Fibroblast of lung (primary cell): ENCODE measurements around the gene SRGAP1. TPM values are rescaled to one million over a fixed set of nuclear protein-coding genes. Genes with fewer than 3 reads are reported as not detected.
"Not testable (repeated sequence)": the region's sequence is repeated elsewhere in the genome, so short reads cannot be mapped to it uniquely, and the experiment has no call there.

Experiments used
- DNase-seq, 2 donors: peaks; one replicate each; pipeline versions ENCODE4 v3.0.0 to v3.0.0-alpha.2; 2010; ENCODE audit warnings: low read depth in 2 of 2
- H2AFZ ChIP-seq: 2 replicates; pipeline ENCODE4 v1.5.1; 2012; ENCODE audit warnings: low read length, control low read depth, inconsistent platforms
- H3K27ac ChIP-seq: 2 replicates; pipeline ENCODE4 v1.5.1; 2011; ENCODE audit warnings: low read length, control low read depth; ENCODE audit not compliant: insufficient read depth
- H3K27me3 ChIP-seq: 2 replicates; pipeline ENCODE4 v1.5.1; 2011; ENCODE audit warnings: mild to moderate bottlenecking, low read length; ENCODE audit not compliant: control insufficient read depth, insufficient read depth
- H3K36me3 ChIP-seq: 2 replicates; pipeline ENCODE4 v1.5.1; 2011; ENCODE audit warnings: low read length; ENCODE audit not compliant: control insufficient read depth, insufficient read depth
- H3K4me1 ChIP-seq: 2 replicates; pipeline ENCODE4 v1.5.1; 2011; ENCODE audit warnings: low read length; ENCODE audit not compliant: control insufficient read depth, insufficient read depth; ENCODE audit errors: extremely low read depth
- H3K4me2 ChIP-seq: 2 replicates; pipeline ENCODE4 v1.5.1; 2011; ENCODE audit warnings: low read length, control low read depth; ENCODE audit not compliant: insufficient read depth; ENCODE audit errors: extremely low read depth
- H3K4me3 ChIP-seq, 4 experiments: fragments of 200-600 bp in 1 of 4; sonication (generic) in 1 of 4; replicated peaks in 1 of 4; 2 replicates each; pipeline ENCODE4 v1.5.1; 2011 to 2016; ENCODE audit warnings: low read length in 4 of 4, low read depth in 3 of 4, mild to moderate bottlenecking in 3 of 4, control low read depth in 2 of 4, inconsistent platforms in 1 of 4, mixed read lengths in 1 of 4; ENCODE audit not compliant: insufficient read depth in 1 of 4; ENCODE audit errors: control extremely low read depth in 1 of 4
- H3K79me2 ChIP-seq: 2 replicates; pipeline ENCODE4 v1.5.1; 2012; ENCODE audit warnings: mild to moderate bottlenecking, low read length, inconsistent platforms; ENCODE audit not compliant: control insufficient read depth, insufficient read depth
- H3K9ac ChIP-seq: 2 replicates; pipeline ENCODE4 v1.5.1; 2011; ENCODE audit warnings: mild to moderate bottlenecking, low read length, control low read depth; ENCODE audit not compliant: insufficient read depth
- H3K9me3 ChIP-seq: 2 replicates; pipeline ENCODE4 v1.5.1; 2012; ENCODE audit warnings: low read depth, low read length; ENCODE audit not compliant: control insufficient read depth, insufficient read depth
- H4K20me1 ChIP-seq: 2 replicates; pipeline ENCODE4 v1.5.1; 2011; ENCODE audit warnings: low read length; ENCODE audit not compliant: control insufficient read depth, insufficient read depth; ENCODE audit errors: extremely low read depth
- EZH2 ChIP-seq: IDR thresholded peaks from 2 replicates; pipeline ENCODE4 v1.5.1; 2012; ENCODE audit warnings: low read length, control low read depth, mild to moderate bottlenecking; ENCODE audit errors: missing control alignments
- polyA plus RNA-seq, 2 donors: library from polyadenylated mRNA; depleted of rRNA in 1 of 2; stranded (reverse) in 1 of 2; unstranded in 1 of 2; fragments of >200 nt; gene quantifications; 2 replicates each; pipeline ENCODE4 v1.2.1, GENCODE V29; 2011 to 2012; ENCODE audit warnings: missing spikeins in 1 of 2
- total RNA-seq: library from RNA; depleted of rRNA; stranded (reverse); fragments of >200 nt; gene quantifications from 2 replicates; pipeline ENCODE4 v1.2.1, GENCODE V29; 2014
- TF ChIP-seq, protein P1 (sequence below), 2 donors: IDR thresholded peaks in 1 of 2; conservative IDR thresholded peaks in 1 of 2; 1 replicate in 1 of 2; 2 replicates in 1 of 2; pipeline ENCODE4 v1.5.1; 2011 to 2012; ENCODE audit warnings: low read length in 2 of 2, control low read depth in 1 of 2, inconsistent platforms in 1 of 2, low read depth in 1 of 2, mild to moderate bottlenecking in 1 of 2

The SRGAP1 gene
- total and polyA plus RNA-seq, 2 donors (not counting 1 experiment from before 2014, with no cell fraction given): 18.9 to 30.2 TPM

DNA sequence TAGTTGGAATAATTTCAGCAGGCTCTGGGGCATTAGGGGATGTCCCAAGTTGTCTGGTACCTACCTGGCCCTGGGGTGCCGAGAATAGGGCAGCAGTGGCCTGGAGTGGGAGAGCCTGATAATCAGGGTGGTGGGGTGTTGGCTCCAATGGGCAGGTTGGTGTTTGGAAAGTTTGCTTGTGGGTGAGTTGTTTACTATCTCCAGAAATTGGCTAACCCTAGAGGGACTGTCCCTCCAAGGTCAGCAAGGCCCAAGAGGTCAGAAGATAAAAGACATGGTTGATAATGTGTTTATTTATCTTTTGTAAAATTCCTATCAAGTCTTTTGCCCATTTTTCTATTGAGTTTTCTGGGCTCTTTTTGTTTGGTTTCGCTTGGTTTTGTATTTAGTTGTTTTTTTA, 272.5 kb downstream of the SRGAP1 start:
- H3K9ac ChIP-seq: no peak overlapping the region
- H3K4me1 ChIP-seq: no peaks in the 10 kb centered on the region
- no peak overlapping the region for H3K27ac ChIP-seq
- H3K36me3 ChIP-seq: peaks cover 6% of the 10 kb centered on the region
- no peak for DNase-seq
- TF ChIP-seq, protein P1, sequence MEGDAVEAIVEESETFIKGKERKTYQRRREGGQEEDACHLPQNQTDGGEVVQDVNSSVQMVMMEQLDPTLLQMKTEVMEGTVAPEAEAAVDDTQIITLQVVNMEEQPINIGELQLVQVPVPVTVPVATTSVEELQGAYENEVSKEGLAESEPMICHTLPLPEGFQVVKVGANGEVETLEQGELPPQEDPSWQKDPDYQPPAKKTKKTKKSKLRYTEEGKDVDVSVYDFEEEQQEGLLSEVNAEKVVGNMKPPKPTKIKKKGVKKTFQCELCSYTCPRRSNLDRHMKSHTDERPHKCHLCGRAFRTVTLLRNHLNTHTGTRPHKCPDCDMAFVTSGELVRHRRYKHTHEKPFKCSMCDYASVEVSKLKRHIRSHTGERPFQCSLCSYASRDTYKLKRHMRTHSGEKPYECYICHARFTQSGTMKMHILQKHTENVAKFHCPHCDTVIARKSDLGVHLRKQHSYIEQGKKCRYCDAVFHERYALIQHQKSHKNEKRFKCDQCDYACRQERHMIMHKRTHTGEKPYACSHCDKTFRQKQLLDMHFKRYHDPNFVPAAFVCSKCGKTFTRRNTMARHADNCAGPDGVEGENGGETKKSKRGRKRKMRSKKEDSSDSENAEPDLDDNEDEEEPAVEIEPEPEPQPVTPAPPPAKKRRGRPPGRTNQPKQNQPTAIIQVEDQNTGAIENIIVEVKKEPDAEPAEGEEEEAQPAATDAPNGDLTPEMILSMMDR (conservative IDR thresholded peaks at IDR 0.05 in 1 of 2, IDR thresholded peaks at IDR 0.05 in 1 of 2; ENCODE audit: low read depth in 1 of 2, low read length in 2 of 2): no peak
- TF ChIP-seq EZH2: no peak
- no peaks in the 10 kb centered on the region for H3K27me3 ChIP-seq
- H3K4me2 ChIP-seq: no peak overlapping the region
- no peaks in the 10 kb centered on the region for H3K79me2 ChIP-seq
- no peak overlapping the region for H2AFZ ChIP-seq
- H3K9me3 ChIP-seq: no peaks in the 10 kb centered on the region
- no peak overlapping the region for H3K4me3 ChIP-seq
- H4K20me1 ChIP-seq: no peaks in the 10 kb centered on the region

DNA sequence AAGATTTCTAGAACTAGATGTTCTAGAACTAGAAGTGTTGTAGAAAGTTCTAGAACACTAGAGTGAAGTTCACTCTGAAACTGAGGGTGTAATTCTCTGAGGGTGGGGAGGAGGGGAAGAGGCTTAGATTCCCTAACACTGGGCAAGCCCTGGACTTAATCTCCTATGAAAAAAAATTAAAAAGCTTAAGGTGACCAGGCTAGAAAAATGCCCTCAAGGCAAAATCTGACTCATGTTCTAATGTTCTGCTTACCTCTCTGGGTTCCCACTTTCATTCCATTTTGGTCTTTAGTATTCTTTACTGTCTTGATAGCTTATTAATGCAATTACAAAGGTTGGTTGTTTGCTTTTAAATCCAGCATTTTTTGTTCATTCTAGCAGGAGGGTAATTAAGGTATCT, 276.1 kb downstream of the SRGAP1 start:
- TF ChIP-seq EZH2: no peak
- H3K4me3 ChIP-seq: no peak overlapping the region
- H3K9ac ChIP-seq: no peak overlapping the region
- H3K4me1 ChIP-seq: no peaks in the 10 kb centered on the region
- H3K9me3 ChIP-seq: no peaks in the 10 kb centered on the region
- no peaks in the 10 kb centered on the region for H3K79me2 ChIP-seq
- no peak for DNase-seq
- no peaks in the 10 kb centered on the region for H4K20me1 ChIP-seq
- H3K36me3 ChIP-seq: peaks cover 3% of the 10 kb centered on the region
- no peak overlapping the region for H3K4me2 ChIP-seq
- H2AFZ ChIP-seq: no peak overlapping the region
- no peak overlapping the region for H3K27ac ChIP-seq
- no peaks in the 10 kb centered on the region for H3K27me3 ChIP-seq

DNA sequence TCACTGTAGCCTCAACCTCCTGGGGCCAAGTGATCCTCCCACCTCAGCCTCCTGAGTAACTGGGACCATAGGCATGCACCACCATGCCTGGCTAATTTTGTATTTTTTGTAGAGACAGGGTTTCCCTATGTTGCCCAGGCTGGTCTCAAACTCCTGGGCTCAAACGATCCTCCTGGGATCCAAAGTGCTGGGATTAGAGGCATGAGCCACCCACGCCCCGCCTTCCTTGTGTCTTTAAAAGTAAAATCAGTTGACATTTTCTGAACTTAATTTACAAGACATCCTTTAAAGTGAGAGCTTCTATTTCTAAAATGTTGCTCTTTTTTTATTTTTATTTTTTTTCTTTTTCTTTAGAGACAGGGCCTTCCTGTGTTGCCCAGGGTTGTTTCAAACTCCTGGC, 276.6 kb downstream of the SRGAP1 start:
- not testable (repeated sequence) for DNase-seq, H3K9me3 ChIP-seq, H3K4me3 ChIP-seq, H3K36me3 ChIP-seq, H3K4me2 ChIP-seq, H3K4me1 ChIP-seq, H4K20me1 ChIP-seq, H3K79me2 ChIP-seq, H3K27me3 ChIP-seq, H3K9ac ChIP-seq, H3K27ac ChIP-seq, H2AFZ ChIP-seq

DNA sequence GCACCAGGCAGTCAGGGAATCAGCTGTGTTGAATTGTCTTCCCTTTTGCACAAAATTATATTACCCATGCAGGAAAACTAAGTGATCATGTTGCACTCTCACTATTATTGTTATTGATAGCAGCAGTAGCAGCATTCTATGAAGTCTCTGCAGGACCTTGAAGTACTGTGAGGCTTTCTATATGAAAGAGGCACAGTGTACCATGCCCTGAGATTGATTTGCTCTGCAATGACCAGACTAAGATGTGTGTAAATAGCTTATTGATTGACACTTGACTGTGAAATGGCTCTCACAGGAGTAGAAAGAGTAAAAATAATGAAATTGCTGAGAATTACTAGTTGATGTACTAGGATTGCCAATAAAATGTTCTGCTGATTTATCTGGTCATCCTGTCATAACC, 277.7 kb downstream of the SRGAP1 start:
- no peaks in the 10 kb centered on the region for H3K79me2 ChIP-seq
- H3K4me3 ChIP-seq: no peak overlapping the region
- peaks cover 5% of the 10 kb centered on the region for H3K36me3 ChIP-seq
- no peak for DNase-seq
- H3K9ac ChIP-seq: no peak overlapping the region
- no peaks in the 10 kb centered on the region for H3K27me3 ChIP-seq
- H3K27ac ChIP-seq: no peak overlapping the region
- TF ChIP-seq, protein P1 (conservative IDR thresholded peaks at IDR 0.05 in 1 of 2, IDR thresholded peaks at IDR 0.05 in 1 of 2; ENCODE audit: low read depth in 1 of 2, low read length in 2 of 2): no peak
- TF ChIP-seq EZH2: no peak
- H4K20me1 ChIP-seq: no peaks in the 10 kb centered on the region
- no peak overlapping the region for H3K4me2 ChIP-seq
- no peaks in the 10 kb centered on the region for H3K4me1 ChIP-seq
- H2AFZ ChIP-seq: no peak overlapping the region
- H3K9me3 ChIP-seq: no peaks in the 10 kb centered on the region
